DOHH2 (cell line): Measurements from ENCODE around the gene PRICKLE1.

ENCODE experiments used
- CTCF ChIP-seq: fragments of 200-600 bp; sonication (generic); IDR thresholded peaks from one replicate; pipeline ENCODE4 v1.5.1; 2014; ENCODE audit warnings: antibody characterized with exemption, mild to moderate bottlenecking, low read depth, low read length; ENCODE audit not compliant: poor library complexity, severe bottlenecking
- EZH2phosphoT487 ChIP-seq: fragments of 200-600 bp; sonication (generic); IDR thresholded peaks from 2 replicates; pipeline ENCODE4 v1.6.1; 2017; ENCODE audit warnings: borderline replicate concordance, mild to moderate bottlenecking, antibody characterized with exemption, low read length, moderate library complexity, mixed read lengths

GRCh38 chr12:42482748-42483520, 106.6 kb downstream of the PRICKLE1 start:
- TF ChIP-seq CTCF (peak; percentile 84), EZH2phosphoT487 (no peak)
